T-helper 1 cell treated with Interleukin-12 subunit alpha and Interleukin-12 subunit beta and Interleukin-4 antibody, amounts not matched to agents 30 μg/mL and 1 μg/mL, for 36 hours (primary cell): ENCODE results near the gene CST11.

Experiments used
- H3K27ac Mint-ChIP-seq: one replicate; pipeline ENCODE4 v1.8.0; 2021; ENCODE audit warnings: mild to moderate bottlenecking, mixed read lengths
- H3K27me3 Mint-ChIP-seq: one replicate; pipeline ENCODE4 v1.8.0; 2021; ENCODE audit warnings: low read depth, mixed read lengths
- H3K36me3 Mint-ChIP-seq: one replicate; pipeline ENCODE4 v1.8.0; 2021; ENCODE audit warnings: low read depth, mixed read lengths
- H3K4me1 Mint-ChIP-seq: one replicate; pipeline ENCODE4 v1.8.0; 2021; ENCODE audit warnings: low read depth, mixed read lengths
- H3K4me3 Mint-ChIP-seq: one replicate; pipeline ENCODE4 v1.8.0; 2021; ENCODE audit warnings: mild to moderate bottlenecking, moderate library complexity, mixed read lengths
- H3K9me3 Mint-ChIP-seq: one replicate; pipeline ENCODE4 v1.8.0; 2021; ENCODE audit warnings: mixed read lengths

Gene CST11

DNA sequence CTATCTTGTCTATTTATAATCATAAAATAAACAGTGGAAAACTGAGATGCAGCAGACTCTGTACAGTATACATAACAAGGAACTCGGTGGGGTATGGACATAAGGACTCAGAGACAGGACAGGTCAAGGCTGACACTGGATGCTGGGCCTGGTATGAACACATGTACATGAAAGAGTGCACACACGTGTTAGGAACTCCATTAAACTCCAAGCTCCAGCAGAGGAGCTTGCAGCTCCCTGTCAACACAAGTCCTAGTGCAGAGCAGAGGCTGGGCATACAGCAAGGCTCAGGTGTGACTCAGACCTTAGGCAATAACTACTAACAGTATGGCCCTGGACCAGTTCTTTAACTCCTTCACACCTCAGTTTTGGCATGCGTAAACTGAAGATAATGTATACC lies 48.5 kb downstream of the CST11 start:
- Mint-ChIP-seq H3K4me3 (no peak overlapping the region), H3K36me3 (peaks cover 26% of the 10 kb centered on the region), H3K27ac (no peak overlapping the region), H3K4me1 (peaks cover 57% of the 10 kb centered on the region), H3K27me3 (no peaks in the 10 kb centered on the region), H3K9me3 (no peaks in the 10 kb centered on the region)

DNA sequence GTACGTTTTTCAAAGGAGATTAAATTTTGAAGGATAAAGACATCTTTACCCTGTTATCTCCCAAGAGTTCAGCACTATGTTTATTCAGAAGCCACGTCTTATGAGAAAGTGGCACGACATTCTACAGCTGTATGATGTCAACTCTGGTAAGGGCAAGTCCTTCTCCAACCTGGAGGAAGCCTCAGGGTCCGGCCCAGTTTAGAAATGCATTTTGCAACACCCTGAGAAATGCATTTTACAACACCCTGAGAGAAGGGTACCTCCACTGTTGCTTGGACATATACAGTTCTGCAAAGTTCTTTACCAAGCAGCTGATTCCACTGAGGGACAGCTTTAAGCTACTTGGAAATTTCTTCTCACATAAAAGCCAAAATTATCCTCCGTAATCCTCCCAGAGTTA lies 48.9 kb downstream of the CST11 start:
- Mint-ChIP-seq H3K4me3 (no peak overlapping the region), H3K36me3 (peaks cover 26% of the 10 kb centered on the region), H3K27me3 (no peaks in the 10 kb centered on the region), H3K9me3 (no peaks in the 10 kb centered on the region), H3K4me1 (peaks cover 61% of the 10 kb centered on the region), H3K27ac (no peak overlapping the region)

DNA sequence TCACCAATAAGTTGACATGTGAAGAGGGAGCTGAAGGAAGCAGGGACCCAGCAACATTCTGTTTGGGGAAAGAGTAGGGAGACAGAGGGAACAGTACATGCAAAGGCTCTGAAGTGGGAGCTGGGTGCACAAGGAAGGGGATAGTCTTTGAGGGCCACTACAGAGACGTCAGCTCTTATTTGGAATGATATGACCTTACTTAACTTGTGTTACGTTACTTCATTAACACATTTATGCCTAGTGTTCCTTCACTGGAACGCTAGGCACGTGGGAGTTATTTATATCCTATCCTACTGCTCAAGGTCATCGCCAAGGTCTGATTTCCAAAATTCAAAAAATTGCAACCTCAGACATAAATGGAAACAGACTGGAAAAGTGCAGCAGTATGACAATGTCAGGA lies 51.6 kb downstream of the CST11 start:
- Mint-ChIP-seq H3K36me3 (peaks cover 31% of the 10 kb centered on the region), H3K27ac (no peak overlapping the region), H3K4me1 (peaks cover 56% of the 10 kb centered on the region), H3K27me3 (no peaks in the 10 kb centered on the region), H3K9me3 (no peaks in the 10 kb centered on the region), H3K4me3 (no peak overlapping the region)
